ENCODE results near the gene TACC2. TPM values are rescaled to one million over a fixed set of nuclear protein-coding genes. Genes with fewer than 3 reads are reported as not detected.
A peak's percentile ranks its signal among the peaks of the same experiment; 100 is the strongest.

Gene TACC2
- total RNA-seq, 1 experiment from 2014 or later = 15.8 TPM

DNA sequence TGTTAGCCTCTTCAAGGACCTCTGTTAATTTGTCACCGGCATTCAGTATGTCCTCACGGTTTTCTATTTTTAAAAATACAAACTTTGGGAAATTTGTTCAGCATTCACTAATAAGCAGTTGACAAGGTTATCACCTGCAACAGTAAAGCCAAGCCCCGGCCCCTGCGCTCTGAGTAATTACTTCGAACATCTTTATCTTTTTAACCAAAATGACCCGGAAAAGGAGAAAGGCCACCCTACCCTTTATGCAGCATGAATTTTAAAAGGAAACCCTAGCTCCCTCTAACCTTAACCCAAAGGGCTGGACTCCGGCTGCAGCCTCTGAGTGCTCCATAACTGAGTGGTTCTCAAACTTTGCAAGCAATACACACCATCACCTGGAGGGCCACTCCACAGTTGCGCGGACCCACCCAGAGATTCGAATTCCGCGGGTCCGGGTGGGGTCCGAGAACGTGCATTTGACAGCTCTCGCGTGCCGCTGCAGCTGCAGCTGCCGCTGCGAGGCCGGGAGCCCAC lies 14.9 kb upstream of the TACC2 start:
- TF ChIP-seq CTCF (conservative IDR thresholded peaks at IDR 0.05) = no peak
- TF ChIP-seq EZH2 (IDR thresholded peaks at IDR 0.05; ENCODE audit: low read depth) = no peak
- Histone ChIP-seq H2AFZ (peak overlapping the region; percentile 83), H3K4me2 (peak overlapping the region; percentile 85), H3K79me2 (ENCODE audit: low read depth) (peaks cover 11% of the 10 kb centered on the region), H3F3A (ENCODE audit: insufficient read depth, low read depth) (no peaks in the 10 kb centered on the region), H4K20me1 (ENCODE audit: insufficient read depth) (peaks cover 5% of the 10 kb centered on the region; the same call in 1 of the 2 replicates), H3K9me3 (ENCODE audit: insufficient read depth, low read depth) (no peaks in the 10 kb centered on the region), H3K27me3 (ENCODE audit: insufficient read depth, low read depth) (no peaks in the 10 kb centered on the region), H3K4me1 (replicated peaks; ENCODE audit: insufficient read depth) (peaks cover 6% of the 10 kb centered on the region), H3K36me3 (ENCODE audit: low read depth) (no peaks in the 10 kb centered on the region), H3K4me3 (peak overlapping the region; percentile 83), H3K9me2 (ENCODE audit: insufficient read depth) (no peaks in the 10 kb centered on the region), H3K27ac (peak overlapping the region; percentile 77; the same call in 1 of the 2 replicates)
- no peak for DNase-seq
- BruUV-seq (replicated peaks) = no TSS peak
- intact Hi-C loops (cut with micrococcal nuclease; ENCODE audit: unreplicated experiment) = loop anchor here (2.0 to 10.0 kb wide), 3 partner anchors 21 to 81 kb away; partner anchors contain the start of gene ATE1
- ChIA-PET CTCF (no interaction called here), POLR2A (ENCODE audit: unreplicated experiment) (no interaction called here)

DNA sequence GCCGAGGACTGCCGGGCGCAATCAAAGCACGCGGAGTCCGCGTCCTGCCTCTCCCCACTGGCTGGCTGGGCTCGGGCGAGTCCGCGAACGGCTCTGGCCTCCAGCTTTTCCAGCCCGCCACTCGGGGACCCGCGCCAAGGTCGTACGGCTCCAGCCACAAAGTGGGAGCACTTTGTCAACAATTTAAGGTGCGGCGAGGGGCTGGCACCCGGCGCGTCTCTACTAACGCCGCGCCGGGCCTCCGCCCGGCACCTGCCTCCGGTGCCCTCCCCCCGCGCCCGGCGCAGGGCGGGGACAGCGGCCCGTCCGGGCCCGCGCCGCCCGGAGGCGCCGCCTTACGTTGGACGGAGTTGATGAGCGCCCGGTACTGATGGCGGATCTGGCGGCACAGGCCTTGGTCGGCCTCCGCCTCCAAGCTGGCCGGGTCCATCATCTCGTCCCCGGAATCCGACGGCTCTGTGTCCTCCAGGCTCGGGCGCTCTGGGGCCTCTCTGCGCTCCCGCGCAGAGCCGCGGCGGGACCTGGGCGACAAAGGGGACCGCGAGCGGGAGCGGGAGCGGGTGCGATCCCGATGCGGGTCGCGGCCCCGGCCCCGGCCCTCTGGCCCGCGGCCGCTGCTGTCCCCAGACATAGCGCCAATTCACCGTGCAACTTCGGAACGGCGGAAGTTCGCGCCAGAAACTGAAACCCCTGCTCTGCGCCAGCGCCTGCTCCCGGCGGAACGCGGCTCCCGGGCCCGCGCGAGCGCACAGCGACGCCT lies 14.2 kb upstream of the TACC2 start, which contains the start of gene NSMCE4A:
Gene NSMCE4A (minus strand): TSS at position 683 of the 760 bp plus-strand sequence. CDS start 52 bp downstream, at position 631.
- Histone ChIP-seq H3K4me3 (peak within 1 kb of the TSS; percentile 83), H3K9me3 (ENCODE audit: insufficient read depth, low read depth) (no peaks in the 10 kb centered on the region), H3K79me2 (ENCODE audit: low read depth) (peaks cover 11% of the 10 kb centered on the region), H2AFZ (peak within 1 kb of the TSS; percentile 83), H3K9me2 (ENCODE audit: insufficient read depth) (no peaks in the 10 kb centered on the region), H3F3A (ENCODE audit: insufficient read depth, low read depth) (no peaks in the 10 kb centered on the region), H3K4me2 (peak within 1 kb of the TSS; percentile 85), H3K36me3 (ENCODE audit: low read depth) (no peaks in the 10 kb centered on the region), H3K4me1 (replicated peaks; ENCODE audit: insufficient read depth) (peaks cover 6% of the 10 kb centered on the region), H3K27me3 (ENCODE audit: insufficient read depth, low read depth) (no peaks in the 10 kb centered on the region), H4K20me1 (ENCODE audit: insufficient read depth) (peaks cover 5% of the 10 kb centered on the region; the same call in 1 of the 2 replicates), H3K27ac (peak within 1 kb of the TSS; percentile 77)
- POLR2A ChIA-PET (ENCODE audit: unreplicated experiment) = interaction anchor here (0.7 kb wide), 1 partner anchor 319 kb away, joined by 3 read pairs; no protein-coding TSS in a partner anchor
- TF ChIP-seq EZH2 (IDR thresholded peaks at IDR 0.05; ENCODE audit: low read depth) (no peak), CTCF (conservative IDR thresholded peaks at IDR 0.05) (no peak; the same call in 1 of the 2 replicates)
- DNase-seq = peak; percentile 44 to 63
- CTCF ChIA-PET = interaction anchor here (0.8 kb wide), 1 partner anchor 10 kb away, joined by 9 read pairs; no protein-coding TSS in a partner anchor
- BruUV-seq (replicated peaks) = no TSS peak
- intact Hi-C loops (cut with micrococcal nuclease; ENCODE audit: unreplicated experiment) = loop anchor here (1.0 to 10.0 kb wide), 4 partner anchors 20 to 138 kb away; partner anchors contain the start of gene ATE1

DNA sequence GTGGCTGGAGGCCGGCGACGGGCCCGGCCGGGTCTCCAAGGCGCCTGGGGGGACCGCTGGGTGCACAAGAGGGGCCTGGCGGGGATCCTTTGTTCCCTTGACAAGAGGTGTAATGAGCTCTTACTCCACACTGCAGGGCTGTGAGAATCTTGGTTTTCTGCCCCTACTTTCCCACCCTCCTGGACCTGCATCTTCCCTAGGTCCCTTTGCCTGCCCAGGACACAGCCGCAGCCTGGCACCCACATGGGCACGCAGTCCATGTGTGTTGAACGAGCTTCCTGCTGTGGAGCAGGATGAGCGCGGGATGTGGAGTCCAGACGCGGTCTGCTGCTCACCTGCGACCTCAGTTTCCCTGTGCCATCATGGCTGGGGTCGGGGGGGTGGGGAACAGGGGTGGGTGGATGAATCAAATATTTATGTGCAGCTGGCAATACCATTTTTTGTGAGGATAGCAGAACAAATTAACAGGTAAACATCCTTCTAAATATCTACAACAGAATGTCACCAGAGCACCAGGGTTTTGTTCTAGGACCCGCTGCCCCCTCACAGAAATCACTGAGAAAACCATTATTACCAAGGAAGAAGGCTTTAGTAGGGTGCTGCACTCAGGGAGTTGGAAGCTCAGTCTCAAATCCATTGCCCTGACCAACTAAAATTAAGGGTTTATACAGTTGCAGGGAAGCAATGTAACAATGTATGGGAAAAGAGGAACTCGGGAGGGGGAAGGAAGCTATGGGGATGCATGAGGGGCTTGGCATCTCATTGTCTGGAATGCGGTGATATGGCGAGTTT lies 13.5 kb upstream of the TACC2 start:
- no peak for DNase-seq
- BruUV-seq (replicated peaks) = no TSS peak
- no peaks in the 10 kb centered on the region for H3K9me3 ChIP-seq (ENCODE audit: insufficient read depth, low read depth)
- no peaks in the 10 kb centered on the region for H3K9me2 ChIP-seq (ENCODE audit: insufficient read depth)
- H3K4me3 ChIP-seq = peak overlapping the region; percentile 83
- H3K4me2 ChIP-seq = peak overlapping the region; percentile 85
- intact Hi-C loops (cut with micrococcal nuclease; ENCODE audit: unreplicated experiment) = loop anchor here (1.0 to 10.0 kb wide), 4 partner anchors 19 to 137 kb away; partner anchors contain the start of gene ATE1
- H3K27me3 ChIP-seq (ENCODE audit: insufficient read depth, low read depth) = no peaks in the 10 kb centered on the region
- ChIA-PET CTCF (interaction anchor here (0.8 kb wide), 2 partner anchors 9 to 24 kb away, joined by 3 to 9 read pairs; no protein-coding TSS in a partner anchor), POLR2A (ENCODE audit: unreplicated experiment) (interaction anchor here (0.7 kb wide), 1 partner anchor 318 kb away, joined by 3 read pairs; no protein-coding TSS in a partner anchor)
- no peaks in the 10 kb centered on the region for H3K36me3 ChIP-seq (ENCODE audit: low read depth)
- H3F3A ChIP-seq (ENCODE audit: insufficient read depth, low read depth) = no peaks in the 10 kb centered on the region
- peak overlapping the region; percentile 83 for H2AFZ ChIP-seq
- peak overlapping the region; percentile 77 for H3K27ac ChIP-seq
- H3K79me2 ChIP-seq (ENCODE audit: low read depth) = peaks cover 11% of the 10 kb centered on the region
- peaks cover 5% of the 10 kb centered on the region; the same call in 1 of the 2 replicates for H4K20me1 ChIP-seq (ENCODE audit: insufficient read depth)
- H3K4me1 ChIP-seq (replicated peaks; ENCODE audit: insufficient read depth) = peaks cover 6% of the 10 kb centered on the region
- no peak for TF ChIP-seq EZH2 (IDR thresholded peaks at IDR 0.05; ENCODE audit: low read depth)
- TF ChIP-seq CTCF (conservative IDR thresholded peaks at IDR 0.05) = no peak
